ENCODE measurements around the gene MYH1.

Gene MYH1

GRCh38 chr17:10499950-10500349 is 18.4 kb downstream of the MYH1 start:
- in situ Hi-C loops (cut with HindIII; ENCODE audit: low sequenced_read_pairs), result no loop called here
- no peak for TF ChIP-seq CTCF (IDR thresholded peaks at IDR 0.05; ENCODE audit: low read depth, low read length, missing control alignments)
- no peak for DNase-seq (ENCODE audit: low read depth)
- H3K4me3 ChIP-seq (ENCODE audit: low read depth, low read length), result no peak overlapping the region

- no peak overlapping the region for H3K4me3 ChIP-seq (ENCODE audit: low read depth, low read length)
- DNase-seq (ENCODE audit: low read depth), result no peak
- in situ Hi-C loops (cut with HindIII; ENCODE audit: low sequenced_read_pairs), result no loop called here
- TF ChIP-seq CTCF (IDR thresholded peaks at IDR 0.05; ENCODE audit: low read depth, low read length, missing control alignments), result no peak
These were observed 26.3 kb downstream of the MYH1 start for GRCh38 chr17:10492004-10492403.

- in situ Hi-C loops (cut with HindIII; ENCODE audit: low sequenced_read_pairs), result no loop called here
- no peak for TF ChIP-seq CTCF (IDR thresholded peaks at IDR 0.05; ENCODE audit: low read depth, low read length, missing control alignments)
- DNase-seq (ENCODE audit: low read depth), result no peak
- H3K4me3 ChIP-seq (ENCODE audit: low read depth, low read length), result no peak overlapping the region
These were observed 36.1 kb downstream of the MYH1 start for GRCh38 chr17:10482252-10482651.

GRCh38 chr17:10477701-10478100 is 40.6 kb downstream of the MYH1 start:
- DNase-seq (ENCODE audit: low read depth), result no peak
- no peak overlapping the region for H3K4me3 ChIP-seq (ENCODE audit: low read depth, low read length)
- in situ Hi-C loops (cut with HindIII; ENCODE audit: low sequenced_read_pairs), result no loop called here
- TF ChIP-seq CTCF (IDR thresholded peaks at IDR 0.05; ENCODE audit: low read depth, low read length, missing control alignments), result no peak

GRCh38 chr17:10474536-10474935 is 43.8 kb downstream of the MYH1 start:
- H3K4me3 ChIP-seq (ENCODE audit: low read depth, low read length), result no peak overlapping the region
- DNase-seq (ENCODE audit: low read depth), result no peak
- in situ Hi-C loops (cut with HindIII; ENCODE audit: low sequenced_read_pairs), result no loop called here
- TF ChIP-seq CTCF (IDR thresholded peaks at IDR 0.05; ENCODE audit: low read depth, low read length, missing control alignments), result no peak

GRCh38 chr17:10471858-10472257 is 46.5 kb downstream of the MYH1 start:
- no peak for TF ChIP-seq CTCF (IDR thresholded peaks at IDR 0.05; ENCODE audit: low read depth, low read length, missing control alignments)
- in situ Hi-C loops (cut with HindIII; ENCODE audit: low sequenced_read_pairs), result no loop called here
- H3K4me3 ChIP-seq (ENCODE audit: low read depth, low read length), result no peak overlapping the region
- no peak for DNase-seq (ENCODE audit: low read depth)

GRCh38 chr17:10469459-10469858 is 48.9 kb downstream of the MYH1 start, which contains the start of gene MYH4:
Gene MYH4 (minus strand): TSS chr17:10469559. CDS start chr17:10466745, 2,814 bp downstream.
- no peak within 1 kb of the TSS for H3K4me3 ChIP-seq (ENCODE audit: low read depth, low read length)
- DNase-seq (ENCODE audit: low read depth), result no peak
- TF ChIP-seq CTCF (IDR thresholded peaks at IDR 0.05; ENCODE audit: low read depth, low read length, missing control alignments), result no peak
- in situ Hi-C loops (cut with HindIII; ENCODE audit: low sequenced_read_pairs), result no loop called here

All from astrocyte of the cerebellum (primary cell).